ENCODE data around the gene IL34.

The IL34 gene

DNA sequence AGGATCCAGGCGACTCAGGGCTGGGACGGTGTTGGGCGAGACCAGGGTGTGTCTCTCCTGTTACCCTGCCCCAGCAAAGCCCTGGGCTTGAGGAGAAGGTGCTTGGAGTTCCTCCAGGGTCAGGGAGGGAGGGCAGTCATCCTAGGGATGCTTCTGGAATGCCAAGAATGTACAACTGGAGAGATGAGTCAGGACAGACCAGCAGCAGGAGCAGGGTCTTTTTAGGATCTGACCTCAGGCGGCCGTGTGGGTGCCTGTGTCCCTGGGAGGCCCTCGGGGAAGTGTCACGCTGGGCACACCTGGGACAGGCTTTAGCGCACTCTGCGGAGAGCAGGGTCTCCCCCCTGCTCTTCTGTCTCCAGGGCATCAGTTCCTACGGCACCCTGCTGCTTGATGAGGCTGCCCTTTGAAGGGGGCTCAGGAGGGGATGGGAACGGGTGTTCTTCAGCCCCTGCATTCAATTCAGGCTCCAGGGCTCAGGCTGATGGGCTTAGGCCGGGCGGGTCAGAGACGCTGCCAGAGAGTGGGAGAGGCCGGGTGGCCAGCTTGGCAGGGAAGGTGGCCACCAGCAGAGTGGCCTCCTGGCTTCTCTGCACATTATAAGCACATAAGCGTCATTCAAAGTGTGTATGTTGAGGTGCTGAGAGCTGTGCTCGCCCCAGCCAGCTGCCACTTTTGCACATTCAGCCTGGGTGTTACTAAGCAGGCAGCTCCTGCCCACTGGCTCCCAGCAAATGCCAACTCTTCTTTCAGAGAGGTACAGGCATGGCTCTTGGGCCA lies 47.9 kb downstream of the IL34 start:
- peaks cover 23% of the 10 kb centered on the region for H3K4me1 Mint-ChIP-seq
- H3K36me3 Mint-ChIP-seq, result peaks cover 4% of the 10 kb centered on the region
- ATAC-seq (no peak), DNase-seq (ENCODE audit: low spot score in 2 of 2) (no peak)
- no peak overlapping the region for H3K27ac Mint-ChIP-seq
- H3K9me3 Mint-ChIP-seq, result no peaks in the 10 kb centered on the region
- no peak overlapping the region for H3K4me3 Mint-ChIP-seq

DNA sequence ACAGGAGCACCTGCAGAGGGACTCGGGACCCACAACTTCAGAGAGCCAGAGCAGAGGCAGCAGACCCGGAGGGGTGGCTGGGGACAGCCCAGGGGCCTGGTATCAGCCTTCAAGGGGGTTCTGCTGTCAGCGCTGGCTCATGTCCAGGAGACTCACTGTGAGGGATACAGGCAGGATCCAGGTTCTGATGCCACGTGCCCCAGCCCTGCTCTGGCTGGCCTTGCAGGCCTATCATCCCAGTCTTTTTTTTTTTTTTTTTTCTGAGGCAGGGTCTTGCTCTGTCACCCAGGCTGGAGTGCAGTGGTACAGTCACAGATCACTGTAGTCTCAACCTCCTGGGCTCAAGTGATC lies 48.5 kb downstream of the IL34 start:
- Mint-ChIP-seq H3K36me3 (peaks cover 5% of the 10 kb centered on the region), H3K27ac (no peak overlapping the region), H3K4me1 (peaks cover 24% of the 10 kb centered on the region), H3K9me3 (no peaks in the 10 kb centered on the region), H3K4me3 (no peak overlapping the region)
- DNase-seq (ENCODE audit: low spot score in 2 of 2), result no peak
- no peak for ATAC-seq

GRCh38 chr16:70695331-70696070 lies 49.1 kb downstream of the IL34 start:
- ATAC-seq, result no peak
- DNase-seq (ENCODE audit: low spot score in 2 of 2), result no peak
- peak overlapping the region; percentile 81 for H3K27ac Mint-ChIP-seq
- peaks cover 5% of the 10 kb centered on the region for H3K36me3 Mint-ChIP-seq
- H3K9me3 Mint-ChIP-seq, result no peaks in the 10 kb centered on the region
- peaks cover 24% of the 10 kb centered on the region for H3K4me1 Mint-ChIP-seq
- no peak overlapping the region for H3K4me3 Mint-ChIP-seq

DNA sequence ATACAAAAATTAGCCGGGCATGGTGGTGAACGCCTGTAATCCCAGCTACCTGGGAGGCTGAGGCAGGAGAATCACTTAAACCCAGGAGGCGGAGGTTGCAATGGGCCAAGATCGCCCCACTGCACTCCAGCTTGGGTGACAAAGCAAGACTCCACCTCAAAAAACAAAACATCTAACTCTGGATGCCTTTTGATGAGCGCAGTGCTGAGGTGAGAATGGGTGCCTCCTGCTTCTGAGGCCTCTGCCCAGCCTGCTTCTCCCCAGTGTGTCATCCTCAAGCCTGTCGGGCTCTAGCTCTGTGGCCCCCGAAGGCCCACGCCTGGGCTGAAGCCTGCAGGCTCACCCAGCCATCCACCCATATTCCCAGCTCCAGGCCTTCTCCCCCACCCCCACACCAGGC lies 50.0 kb downstream of the IL34 start:
- ATAC-seq (no peak), DNase-seq (ENCODE audit: low spot score in 2 of 2) (no peak)
- Mint-ChIP-seq H3K4me3 (no peak overlapping the region), H3K9me3 (no peaks in the 10 kb centered on the region), H3K27ac (peak overlapping the region; percentile 81), H3K4me1 (peaks cover 24% of the 10 kb centered on the region), H3K36me3 (peaks cover 5% of the 10 kb centered on the region)

GRCh38 chr16:70696952-70697593 lies 50.7 kb downstream of the IL34 start:
- Mint-ChIP-seq H3K9me3 (no peaks in the 10 kb centered on the region), H3K36me3 (peaks cover 7% of the 10 kb centered on the region), H3K27ac (peak overlapping the region; percentile 86), H3K4me1 (peaks cover 29% of the 10 kb centered on the region), H3K4me3 (no peak overlapping the region)
- DNase-seq (ENCODE audit: low spot score in 2 of 2) (no peak), ATAC-seq (peak; percentile 52)

- Mint-ChIP-seq H3K4me1 (peaks cover 29% of the 10 kb centered on the region), H3K4me3 (no peak overlapping the region), H3K27ac (peak overlapping the region; percentile 43), H3K36me3 (peaks cover 12% of the 10 kb centered on the region), H3K9me3 (no peaks in the 10 kb centered on the region)
- ATAC-seq, result no peak
- DNase-seq (ENCODE audit: low spot score in 2 of 2), result no peak
Observed at GRCh38 chr16:70697594-70698170, 51.3 kb downstream of the IL34 start.

GRCh38 chr16:70698901-70699300 lies 52.5 kb downstream of the IL34 start:
- Mint-ChIP-seq H3K9me3 (no peaks in the 10 kb centered on the region), H3K27ac (peak overlapping the region; percentile 74), H3K4me3 (no peak overlapping the region), H3K36me3 (peaks cover 12% of the 10 kb centered on the region), H3K4me1 (peaks cover 29% of the 10 kb centered on the region)
- ATAC-seq (no peak), DNase-seq (ENCODE audit: low spot score in 2 of 2) (no peak)

DNA sequence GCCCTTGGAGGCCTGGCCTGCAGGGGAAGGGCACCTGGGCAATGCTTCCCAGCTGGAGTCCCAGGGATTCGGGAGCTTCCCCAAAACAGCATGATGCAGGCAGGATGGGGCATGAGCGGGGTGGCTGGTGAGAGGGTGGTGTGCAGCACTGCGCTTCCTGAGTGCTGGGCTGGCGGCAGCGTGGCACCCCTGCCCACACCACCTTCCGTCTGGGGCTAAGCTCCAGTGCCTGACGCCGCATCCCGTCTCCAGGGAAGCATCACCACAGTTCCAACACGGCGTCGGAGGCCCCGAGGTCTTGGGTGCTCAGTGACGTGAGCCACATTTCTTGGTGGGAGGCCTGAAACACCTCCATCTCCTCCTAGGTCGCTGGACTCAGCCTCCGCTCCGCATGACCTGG lies 53.3 kb downstream of the IL34 start:
- Mint-ChIP-seq H3K4me3 (no peak overlapping the region), H3K36me3 (peaks cover 12% of the 10 kb centered on the region), H3K4me1 (peaks cover 29% of the 10 kb centered on the region), H3K27ac (no peak overlapping the region), H3K9me3 (no peaks in the 10 kb centered on the region)
- ATAC-seq, result no peak
- DNase-seq (ENCODE audit: low spot score in 2 of 2), result no peak

GRCh38 chr16:70700101-70701020 lies 54.0 kb downstream of the IL34 start:
- no peak for ATAC-seq
- peaks cover 12% of the 10 kb centered on the region for H3K36me3 Mint-ChIP-seq
- H3K27ac Mint-ChIP-seq, result peak overlapping the region; percentile 85
- peaks cover 27% of the 10 kb centered on the region for H3K4me1 Mint-ChIP-seq
- no peaks in the 10 kb centered on the region for H3K9me3 Mint-ChIP-seq
- no peak overlapping the region for H3K4me3 Mint-ChIP-seq
- DNase-seq (ENCODE audit: low spot score in 2 of 2), result no peak

DNA sequence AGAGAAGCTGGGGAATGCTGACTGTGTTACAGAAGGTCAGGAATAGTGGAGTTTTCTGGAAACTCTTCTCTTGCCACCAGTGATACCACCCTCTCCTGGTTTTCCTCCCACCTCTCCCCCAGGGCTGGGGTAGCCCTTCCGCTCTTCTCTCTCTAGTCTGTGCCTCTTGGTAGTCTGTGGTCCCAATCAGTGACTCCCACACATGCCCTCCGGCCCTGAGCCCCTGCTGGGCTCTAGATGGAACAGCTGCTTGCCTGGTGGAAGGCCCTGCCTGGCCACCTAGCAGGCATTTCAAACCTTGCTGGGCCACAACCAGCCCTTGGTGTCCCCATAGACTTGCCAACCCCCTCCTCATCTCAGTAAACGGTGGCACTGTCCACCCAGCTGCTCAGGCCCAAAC lies 54.7 kb downstream of the IL34 start:
- Mint-ChIP-seq H3K4me3 (no peak overlapping the region), H3K9me3 (no peaks in the 10 kb centered on the region), H3K36me3 (peaks cover 12% of the 10 kb centered on the region), H3K4me1 (peaks cover 20% of the 10 kb centered on the region), H3K27ac (peak overlapping the region; percentile 85)
- no peak for ATAC-seq
- DNase-seq (ENCODE audit: low spot score in 2 of 2), result no peak

GRCh38 chr16:70701596-70701995 lies 55.2 kb downstream of the IL34 start:
- no peak for ATAC-seq
- H3K36me3 Mint-ChIP-seq, result peaks cover 12% of the 10 kb centered on the region
- DNase-seq (ENCODE audit: low spot score in 2 of 2), result no peak
- no peak overlapping the region for H3K4me3 Mint-ChIP-seq
- H3K4me1 Mint-ChIP-seq, result peaks cover 17% of the 10 kb centered on the region
- H3K27ac Mint-ChIP-seq, result peak overlapping the region; percentile 85
- H3K9me3 Mint-ChIP-seq, result no peaks in the 10 kb centered on the region

- ATAC-seq, result no peak
- DNase-seq (ENCODE audit: low spot score in 2 of 2), result no peak
- Mint-ChIP-seq H3K4me1 (peaks cover 13% of the 10 kb centered on the region), H3K36me3 (peaks cover 12% of the 10 kb centered on the region), H3K9me3 (no peaks in the 10 kb centered on the region), H3K4me3 (no peak overlapping the region), H3K27ac (peak overlapping the region; percentile 85)
Observed at GRCh38 chr16:70701998-70702397, 55.6 kb downstream of the IL34 start.

DNA sequence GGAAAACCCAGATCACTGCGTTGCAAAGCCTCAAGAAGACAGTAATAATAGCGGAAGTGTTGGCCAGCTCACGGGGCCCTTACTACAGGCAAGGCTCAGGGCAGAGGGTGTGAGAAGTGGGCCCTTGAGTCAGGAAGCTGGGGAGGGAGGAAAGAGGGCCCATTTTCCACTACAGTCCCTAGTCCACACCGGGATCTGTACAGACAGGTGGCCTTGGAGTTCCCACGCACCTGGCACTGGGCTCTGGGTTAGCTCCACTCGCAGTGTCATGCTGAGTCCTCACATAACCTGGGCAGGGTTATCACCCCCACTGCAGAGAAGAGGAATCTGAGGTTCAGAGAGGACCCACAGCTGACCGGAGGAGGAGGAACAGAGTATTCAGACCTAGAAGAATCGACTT lies 56.3 kb downstream of the IL34 start:
- Mint-ChIP-seq H3K4me3 (no peak overlapping the region), H3K9me3 (no peaks in the 10 kb centered on the region), H3K4me1 (peaks cover 12% of the 10 kb centered on the region), H3K36me3 (peaks cover 15% of the 10 kb centered on the region), H3K27ac (peak overlapping the region; percentile 85)
- ATAC-seq, result no peak
- no peak for DNase-seq (ENCODE audit: low spot score in 2 of 2)

DNA sequence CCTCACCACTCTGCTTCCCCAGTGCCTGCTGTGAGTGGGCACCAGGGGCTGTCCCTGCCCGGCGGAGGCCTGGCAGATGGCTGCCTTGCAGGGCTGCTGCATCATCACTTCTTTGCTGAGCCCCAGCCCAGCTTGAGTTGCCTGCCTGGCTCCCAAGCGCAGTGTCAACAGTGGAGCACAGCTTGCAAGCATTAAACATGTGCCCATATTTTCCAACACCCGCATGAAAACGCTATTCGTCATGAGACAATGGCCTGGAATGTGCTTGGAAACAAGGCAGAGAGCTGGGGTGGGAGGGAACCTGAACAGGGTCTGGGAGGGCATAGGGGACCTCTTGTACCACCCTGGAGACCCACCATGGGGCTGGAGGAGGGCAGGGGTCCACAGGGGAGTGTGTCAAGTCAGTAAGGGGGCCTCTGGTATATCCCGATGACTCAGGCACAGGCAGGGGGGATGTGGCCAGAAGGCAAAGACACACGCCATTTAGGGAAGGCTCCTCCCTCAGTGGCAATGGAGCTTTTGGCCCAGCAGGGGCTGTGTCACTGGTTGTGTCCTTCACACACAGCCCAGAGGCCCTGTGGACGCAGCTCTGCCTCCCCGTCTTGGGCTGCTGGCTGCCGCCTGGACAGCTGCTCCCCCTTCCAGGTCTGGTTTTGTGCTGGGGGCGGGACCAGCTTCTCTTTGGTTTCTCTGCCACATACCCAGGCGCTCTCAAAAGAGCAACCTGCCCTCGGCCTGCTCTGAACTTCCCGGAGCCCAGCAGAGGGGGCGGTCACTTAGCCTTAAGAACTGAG lies 56.9 kb downstream of the IL34 start:
- ATAC-seq, result no peak
- no peaks in the 10 kb centered on the region for H3K9me3 Mint-ChIP-seq
- peak overlapping the region; percentile 85 for H3K27ac Mint-ChIP-seq

More for the DNA sequence above, 56.9 kb downstream of the IL34 start:
- DNase-seq (ENCODE audit: low spot score in 2 of 2), result no peak
- peaks cover 20% of the 10 kb centered on the region for H3K36me3 Mint-ChIP-seq
- H3K4me1 Mint-ChIP-seq, result peaks cover 12% of the 10 kb centered on the region
- H3K4me3 Mint-ChIP-seq, result no peak overlapping the region
